KMS-11 (cell line): ENCODE data around the gene LIMS2.

ENCODE experiments used
- H2AFZ ChIP-seq: fragments of 200-600 bp; sonication (generic); 2 replicates; pipeline ENCODE4 v1.6.1; 2016; ENCODE audit warnings: antibody characterized with exemption, mixed run types, low read depth
- H3K27ac ChIP-seq: fragments of 200-600 bp; sonication (generic); 2 replicates; pipeline ENCODE4 v1.6.1; 2016; ENCODE audit warnings: mild to moderate bottlenecking, mixed run types
- H3K27me3 ChIP-seq: fragments of 200-600 bp; sonication (generic); 2 replicates; pipeline ENCODE4 v1.6.1; 2017; ENCODE audit warnings: mild to moderate bottlenecking, low read depth, mixed run types, moderate library complexity; ENCODE audit not compliant: insufficient read depth
- H3K36me3 ChIP-seq: fragments of 200-600 bp; sonication (generic); 2 replicates; pipeline ENCODE4 v1.6.1; 2017; ENCODE audit warnings: mild to moderate bottlenecking, mixed run types; ENCODE audit not compliant: insufficient read depth
- H3K4me1 ChIP-seq: fragments of 200-600 bp; sonication (generic); 2 replicates; pipeline ENCODE4 v1.6.1; 2016; ENCODE audit warnings: mild to moderate bottlenecking, low read depth, mixed run types; ENCODE audit not compliant: poor library complexity, severe bottlenecking
- H3K4me2 ChIP-seq: fragments of 200-600 bp; sonication (generic); 2 replicates; pipeline ENCODE4 v1.7.0; 2016; ENCODE audit warnings: mild to moderate bottlenecking, mixed run types
- H3K4me3 ChIP-seq: fragments of 200-600 bp; sonication (generic); IDR thresholded peaks from 2 replicates; pipeline ENCODE4 v1.6.1; 2017; ENCODE audit warnings: low read depth, low read length, mixed read lengths; ENCODE audit not compliant: insufficient read depth
- H3K79me2 ChIP-seq: fragments of 200-600 bp; sonication (generic); 2 replicates; pipeline ENCODE4 v1.6.1; 2016; ENCODE audit warnings: low read depth, mixed run types; ENCODE audit not compliant: insufficient read depth
- H3K9ac ChIP-seq: fragments of 200-600 bp; sonication (generic); 2 replicates; pipeline ENCODE4 v1.6.1; 2016; ENCODE audit warnings: mild to moderate bottlenecking, mixed run types
- H4K20me1 ChIP-seq: fragments of 200-600 bp; sonication (generic); 2 replicates; pipeline ENCODE4 v1.6.1; 2016; ENCODE audit warnings: mild to moderate bottlenecking, mixed run types; ENCODE audit not compliant: insufficient read depth
- CTCF ChIP-seq: fragments of 200-600 bp; sonication (generic); conservative IDR thresholded peaks from 2 replicates; pipeline ENCODE4 v1.6.1; 2017; ENCODE audit warnings: low read depth, mild to moderate bottlenecking, antibody characterized with exemption, low read length, moderate library complexity, mixed read lengths

Gene LIMS2

DNA sequence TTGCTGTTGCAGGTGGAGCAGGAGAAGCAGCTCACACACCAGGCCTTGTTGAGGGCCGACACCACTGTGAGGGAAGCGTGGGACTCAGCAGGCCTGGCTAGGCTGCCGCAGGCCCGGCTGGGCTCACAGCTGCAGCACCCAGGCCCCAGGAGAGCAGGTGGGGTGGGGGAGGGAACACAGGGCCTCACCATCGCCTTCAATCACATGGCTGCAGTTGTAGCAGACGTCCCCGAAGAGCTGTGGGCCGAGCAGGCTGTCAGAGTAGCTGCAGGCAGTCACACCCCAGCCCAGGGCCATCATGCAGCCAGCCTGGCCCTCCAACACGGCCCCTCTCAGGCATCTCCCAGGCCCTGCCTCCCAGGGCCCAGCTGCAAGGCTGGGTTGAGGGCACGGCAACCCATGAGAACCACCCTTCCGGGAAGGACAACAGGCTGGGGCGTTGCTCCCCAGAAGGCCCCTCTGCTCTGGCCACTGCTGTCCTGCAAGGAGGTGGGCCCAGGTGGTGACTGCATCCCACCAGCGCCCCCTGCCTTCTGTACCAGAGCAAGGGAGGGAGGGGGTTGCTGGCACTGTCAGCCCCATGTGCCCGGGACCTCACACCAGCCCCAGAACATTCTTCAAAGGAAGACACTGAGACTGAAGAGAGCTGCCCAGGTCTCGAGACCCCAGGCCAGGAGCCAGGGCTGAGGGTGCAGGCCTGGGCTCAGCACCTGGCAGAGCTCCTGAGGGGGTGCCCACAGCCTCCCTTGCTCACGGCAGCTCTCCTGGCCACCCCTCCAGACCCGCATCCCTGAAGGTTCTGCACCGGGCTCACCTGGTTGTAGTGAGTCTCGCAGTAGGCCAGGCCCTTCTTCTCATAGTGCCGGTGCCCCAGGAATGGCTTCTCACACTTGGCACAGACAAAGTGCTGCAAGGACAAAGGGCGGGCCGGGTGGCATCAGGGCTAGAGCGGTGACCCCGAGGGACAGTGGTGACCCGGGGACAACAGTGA lies 35.0 kb downstream of the LIMS2 start:
- no peak overlapping the region for H2AFZ ChIP-seq
- no peaks in the 10 kb centered on the region for H4K20me1 ChIP-seq
- H3K27ac ChIP-seq, result no peak overlapping the region
- no peaks in the 10 kb centered on the region for H3K27me3 ChIP-seq
- TF ChIP-seq CTCF, result no peak
- H3K4me3 ChIP-seq, result no peak overlapping the region
- H3K9ac ChIP-seq, result no peak overlapping the region
- H3K4me1 ChIP-seq, result no peaks in the 10 kb centered on the region
- H3K36me3 ChIP-seq, result no peaks in the 10 kb centered on the region
- H3K79me2 ChIP-seq, result no peaks in the 10 kb centered on the region
- no peak overlapping the region for H3K4me2 ChIP-seq

- Histone ChIP-seq H3K4me1 (no peaks in the 10 kb centered on the region), H3K4me3 (no peak overlapping the region), H3K27me3 (no peaks in the 10 kb centered on the region), H3K4me2 (no peak overlapping the region), H4K20me1 (no peaks in the 10 kb centered on the region), H2AFZ (no peak overlapping the region), H3K36me3 (no peaks in the 10 kb centered on the region), H3K27ac (no peak overlapping the region), H3K9ac (no peak overlapping the region), H3K79me2 (no peaks in the 10 kb centered on the region)
- no peak for TF ChIP-seq CTCF
These were observed 36.2 kb downstream of the LIMS2 start for GRCh38 chr2:127639111-127639474.

DNA sequence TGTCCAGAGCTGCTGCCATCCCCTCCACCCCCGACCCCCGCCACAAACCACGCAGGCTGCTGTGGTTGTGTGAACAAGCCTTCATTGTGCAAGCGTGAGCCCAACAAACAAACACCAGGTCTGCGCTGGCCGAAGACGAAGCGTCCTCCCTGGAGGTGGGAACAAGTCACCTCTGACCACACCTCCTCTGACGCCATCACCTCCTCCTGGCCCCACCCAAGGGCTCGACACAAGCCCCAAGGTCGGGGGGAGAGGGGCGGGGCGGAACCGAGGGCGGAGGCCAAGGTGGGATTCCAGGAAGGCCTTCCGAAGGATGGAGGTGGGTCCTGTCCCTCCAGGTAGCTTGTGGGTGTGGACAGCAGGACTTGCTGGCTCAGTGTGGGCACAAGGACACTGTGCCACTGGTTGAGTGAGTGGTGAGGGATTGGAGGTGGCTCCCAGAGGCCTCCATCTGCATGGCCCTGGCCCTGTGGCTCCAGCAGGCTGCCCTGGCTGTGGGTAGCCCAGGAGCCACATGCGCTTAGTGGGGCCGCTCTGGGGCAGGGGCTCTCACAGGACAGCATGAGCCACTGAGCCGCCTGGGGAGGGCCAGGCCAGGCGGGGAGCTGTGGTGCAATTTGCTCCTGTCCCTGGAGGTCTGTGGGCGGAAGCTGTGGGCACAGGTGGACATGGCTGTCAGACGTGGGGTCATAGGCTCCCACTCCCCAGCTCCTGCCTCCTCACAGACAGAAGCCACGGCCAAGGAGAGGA lies 36.8 kb downstream of the LIMS2 start:
- Histone ChIP-seq H3K9ac (no peak overlapping the region), H3K79me2 (no peaks in the 10 kb centered on the region)

More for the DNA sequence above, 36.8 kb downstream of the LIMS2 start:
- Histone ChIP-seq H3K4me3 (no peak overlapping the region), H3K27me3 (no peaks in the 10 kb centered on the region), H3K4me2 (no peak overlapping the region), H2AFZ (no peak overlapping the region), H3K27ac (no peak overlapping the region), H4K20me1 (no peaks in the 10 kb centered on the region), H3K4me1 (no peaks in the 10 kb centered on the region), H3K36me3 (no peaks in the 10 kb centered on the region)
- no peak for TF ChIP-seq CTCF
